Lung (tissue), 12 donors: ENCODE results near the gene CEP104. TPM values are rescaled to one million over a fixed set of nuclear protein-coding genes. Genes with fewer than 3 reads are reported as not detected.

ENCODE experiments used
- ATAC-seq: fragments of 200-7000 bp; cut with Tn5 transposase; one replicate; pipeline ENCODE4 v1.9.1; 2020; ENCODE audit warnings: moderate number of reproducible peaks; ENCODE audit not compliant: insufficient read depth, low FRiP score
- DNase-seq, 3 donors: peaks; one replicate each; pipeline ENCODE4 v3.0.0-alpha.2; 2013 to 2017
- H3K27ac ChIP-seq, 2 donors: one replicate each; pipeline ENCODE4 v1.5.1; 2013; ENCODE audit warnings: mild to moderate bottlenecking in 2 of 2, moderate library complexity in 2 of 2, control low read depth in 1 of 2, inconsistent platforms in 1 of 2, low read depth in 1 of 2, low read length in 1 of 2
- H3K27me3 ChIP-seq, 3 donors: one replicate each; pipeline ENCODE4 v1.5.1; 2013; ENCODE audit warnings: low read length in 2 of 3; ENCODE audit not compliant: control insufficient read depth in 3 of 3, insufficient read depth in 3 of 3
- H3K36me3 ChIP-seq, 4 donors: one replicate each; pipeline ENCODE4 v1.5.1; 2013; ENCODE audit warnings: low read length in 4 of 4, mild to moderate bottlenecking in 1 of 4, moderate library complexity in 1 of 4; ENCODE audit not compliant: control insufficient read depth in 4 of 4, insufficient read depth in 4 of 4
- H3K4me1 ChIP-seq, 5 donors: one replicate each; pipeline ENCODE4 v1.5.1; 2013; ENCODE audit warnings: low read length in 5 of 5, mild to moderate bottlenecking in 2 of 5, moderate library complexity in 1 of 5; ENCODE audit not compliant: control insufficient read depth in 5 of 5, insufficient read depth in 5 of 5
- H3K4me3 ChIP-seq: one replicate; pipeline ENCODE4 v1.5.1; 2013; ENCODE audit warnings: mild to moderate bottlenecking, control low read depth, moderate library complexity
- H3K9ac ChIP-seq, 2 donors: one replicate each; pipeline ENCODE4 v1.5.1; 2013; ENCODE audit warnings: low read length in 2 of 2, control low read depth in 1 of 2; ENCODE audit not compliant: insufficient read depth in 1 of 2
- H3K9me3 ChIP-seq, 4 donors: one replicate each; pipeline ENCODE4 v1.5.1; 2013; ENCODE audit warnings: low read length in 3 of 4, mild to moderate bottlenecking in 1 of 4, moderate library complexity in 1 of 4; ENCODE audit not compliant: control insufficient read depth in 4 of 4, insufficient read depth in 3 of 4
- WGBS, 2 donors: extraction: QIAGEN DNeasy Blood & Tissue Kit; methylation state at CpG; one replicate each; pipeline ENCODE4 v1.1.7; 2013; 5-methylcytosine and 5-hydroxymethylcytosine counted together
- polyA plus RNA-seq, 2 donors: library from polyadenylated mRNA; stranded (reverse); fragments of 200-250 nt; gene quantifications; one replicate each; pipeline ENCODE4 v1.2.1, GENCODE V29; 2013
- total RNA-seq, 2 donors: library from RNA; depleted of rRNA in 1 of 2; stranded (reverse); fragments of >200 nt in 1 of 2; gene quantifications; one replicate each; pipeline ENCODE4 v1.2.1, GENCODE V29; 2014 to 2021
- TF ChIP-seq, protein P1 (sequence below): IDR thresholded peaks from 2 replicates; pipeline ENCODE4 v1.5.1; 2012; ENCODE audit warnings: mild to moderate bottlenecking; ENCODE audit errors: control extremely low read depth, extremely low read depth
- donor health status: control.
- donor health status: control.
- donor health status: Bipolar disorder and iron deficiency.
- donor health status: healthy.
- donor health status: DM: yes; HTN: yes; CAD: no.

CEP104 gene
- total and polyA plus RNA-seq, 4 donors, result 8.9 to 56.5 (median 25.5) TPM

DNA sequence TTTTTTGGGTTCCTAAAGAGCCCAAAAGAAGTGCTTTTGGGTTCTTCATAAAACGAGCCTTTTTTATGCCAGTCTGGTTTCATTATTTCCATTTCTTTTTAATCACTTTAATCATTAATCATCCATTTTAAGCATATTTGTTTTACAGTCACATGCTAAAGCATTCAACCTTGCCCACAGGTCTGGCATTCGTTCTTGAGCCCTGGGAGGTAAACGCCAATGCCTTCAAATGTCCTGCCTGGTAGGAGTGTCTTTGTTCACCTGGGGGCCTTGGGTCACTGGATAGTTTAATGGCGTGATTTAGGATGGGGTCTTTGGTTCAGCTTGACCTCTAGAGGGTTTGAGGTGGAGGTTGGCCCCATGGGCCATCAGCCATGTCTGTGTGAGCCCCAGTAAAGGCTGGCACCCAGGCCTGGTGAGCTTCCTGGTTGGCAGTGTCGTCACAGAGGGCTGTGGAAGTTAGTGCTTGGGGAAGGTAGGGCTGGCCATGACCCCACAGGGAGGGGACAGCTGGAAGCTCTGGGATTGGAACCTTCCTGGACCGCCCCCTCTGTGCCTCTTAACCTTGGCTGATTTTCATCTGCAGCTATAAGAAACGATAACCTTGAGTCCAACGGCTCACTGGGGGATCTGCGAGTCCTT, 22.9 kb upstream of the CEP104 start:
- no peaks in the 10 kb centered on the region for H3K4me1 ChIP-seq
- 81 to 89% methylated on average over 9 of the region's 9 CpGs for WGBS, 2 donors
- H3K4me3 ChIP-seq, result no peak overlapping the region
- H3K27me3 ChIP-seq, result no peaks in the 10 kb centered on the region
- no peak overlapping the region for H3K27ac ChIP-seq
- DNase-seq (no peak), ATAC-seq (no peak)
- peaks cover 4 to 36% (median 21%) of the 10 kb centered on the region in 4 donors for H3K36me3 ChIP-seq
- no peak overlapping the region for H3K9ac ChIP-seq
- H3K9me3 ChIP-seq, result peaks cover 0 to 6% (median 2%) of the 10 kb centered on the region in 4 donors
- TF ChIP-seq, protein P1, sequence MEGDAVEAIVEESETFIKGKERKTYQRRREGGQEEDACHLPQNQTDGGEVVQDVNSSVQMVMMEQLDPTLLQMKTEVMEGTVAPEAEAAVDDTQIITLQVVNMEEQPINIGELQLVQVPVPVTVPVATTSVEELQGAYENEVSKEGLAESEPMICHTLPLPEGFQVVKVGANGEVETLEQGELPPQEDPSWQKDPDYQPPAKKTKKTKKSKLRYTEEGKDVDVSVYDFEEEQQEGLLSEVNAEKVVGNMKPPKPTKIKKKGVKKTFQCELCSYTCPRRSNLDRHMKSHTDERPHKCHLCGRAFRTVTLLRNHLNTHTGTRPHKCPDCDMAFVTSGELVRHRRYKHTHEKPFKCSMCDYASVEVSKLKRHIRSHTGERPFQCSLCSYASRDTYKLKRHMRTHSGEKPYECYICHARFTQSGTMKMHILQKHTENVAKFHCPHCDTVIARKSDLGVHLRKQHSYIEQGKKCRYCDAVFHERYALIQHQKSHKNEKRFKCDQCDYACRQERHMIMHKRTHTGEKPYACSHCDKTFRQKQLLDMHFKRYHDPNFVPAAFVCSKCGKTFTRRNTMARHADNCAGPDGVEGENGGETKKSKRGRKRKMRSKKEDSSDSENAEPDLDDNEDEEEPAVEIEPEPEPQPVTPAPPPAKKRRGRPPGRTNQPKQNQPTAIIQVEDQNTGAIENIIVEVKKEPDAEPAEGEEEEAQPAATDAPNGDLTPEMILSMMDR, result no peak

DNA sequence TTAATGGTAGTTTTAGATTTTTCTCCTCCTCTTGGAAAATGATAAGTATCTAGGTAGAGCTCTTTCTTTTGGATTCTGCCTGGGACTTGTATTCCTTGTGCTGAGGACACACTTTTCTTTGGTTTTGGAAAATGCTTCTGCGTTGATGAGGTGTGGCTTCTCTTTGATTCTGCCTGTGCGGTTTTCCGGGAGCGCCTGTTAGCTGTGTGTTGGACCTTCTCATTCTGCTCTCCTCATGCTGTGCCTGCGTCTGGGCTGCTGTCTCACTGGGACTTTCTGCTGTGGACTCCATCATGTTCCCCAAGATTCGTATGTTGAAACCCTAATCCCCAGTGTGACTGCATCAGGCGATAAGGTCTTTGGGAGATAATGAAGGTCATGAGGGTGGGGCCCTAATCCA, 22.1 kb upstream of the CEP104 start:
- Histone ChIP-seq H3K4me3 (no peak overlapping the region), H3K9me3 (peaks cover 0 to 6% (median 2%) of the 10 kb centered on the region in 4 donors), H3K36me3 (peaks cover 4 to 37% (median 24%) of the 10 kb centered on the region in 4 donors), H3K27me3 (no peaks in the 10 kb centered on the region), H3K4me1 (no peaks in the 10 kb centered on the region), H3K27ac (no peak overlapping the region), H3K9ac (no peak overlapping the region)
- TF ChIP-seq, protein P1, result no peak
- DNase-seq, result no peak
- ATAC-seq, result no peak
- WGBS, 2 donors, result 98 to 99% methylated on average over 7 of the region's 7 CpGs

DNA sequence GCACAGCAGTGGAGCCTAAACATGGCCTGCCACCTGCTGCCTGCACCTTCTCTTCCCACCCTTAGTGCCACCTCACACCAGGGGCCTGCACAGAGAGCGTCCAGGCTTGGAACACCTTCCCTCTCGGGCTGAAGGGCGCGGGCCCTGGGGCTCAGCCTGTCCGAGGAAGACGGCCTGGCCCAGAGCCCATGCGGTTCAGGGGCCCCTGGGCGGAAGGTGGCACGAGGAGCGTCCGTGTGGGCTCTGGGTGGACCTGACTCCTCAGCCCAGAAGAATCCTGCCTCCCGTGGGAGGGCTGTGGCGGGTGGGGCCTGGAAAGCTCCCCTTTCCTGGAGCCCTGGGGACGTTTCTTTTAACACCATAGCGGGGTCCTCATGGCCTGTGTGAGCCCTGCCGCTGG, 19.7 kb upstream of the CEP104 start:
- peaks cover 8 to 43% (median 25%) of the 10 kb centered on the region in 4 donors for H3K36me3 ChIP-seq
- WGBS, 2 donors, result 92% methylated on average over 16 of the region's 16 CpGs
- DNase-seq, result no peak

More for the DNA sequence above, 19.7 kb upstream of the CEP104 start:
- Histone ChIP-seq H3K27me3 (no peaks in the 10 kb centered on the region), H3K4me1 (no peaks in the 10 kb centered on the region), H3K27ac (no peak overlapping the region), H3K9me3 (peaks cover 0 to 6% (median 2%) of the 10 kb centered on the region in 4 donors), H3K9ac (no peak overlapping the region), H3K4me3 (no peak overlapping the region)
- ATAC-seq, result no peak
- TF ChIP-seq, protein P1, result no peak
